ENCODE data around the gene DOHH.

DOHH gene

DNA sequence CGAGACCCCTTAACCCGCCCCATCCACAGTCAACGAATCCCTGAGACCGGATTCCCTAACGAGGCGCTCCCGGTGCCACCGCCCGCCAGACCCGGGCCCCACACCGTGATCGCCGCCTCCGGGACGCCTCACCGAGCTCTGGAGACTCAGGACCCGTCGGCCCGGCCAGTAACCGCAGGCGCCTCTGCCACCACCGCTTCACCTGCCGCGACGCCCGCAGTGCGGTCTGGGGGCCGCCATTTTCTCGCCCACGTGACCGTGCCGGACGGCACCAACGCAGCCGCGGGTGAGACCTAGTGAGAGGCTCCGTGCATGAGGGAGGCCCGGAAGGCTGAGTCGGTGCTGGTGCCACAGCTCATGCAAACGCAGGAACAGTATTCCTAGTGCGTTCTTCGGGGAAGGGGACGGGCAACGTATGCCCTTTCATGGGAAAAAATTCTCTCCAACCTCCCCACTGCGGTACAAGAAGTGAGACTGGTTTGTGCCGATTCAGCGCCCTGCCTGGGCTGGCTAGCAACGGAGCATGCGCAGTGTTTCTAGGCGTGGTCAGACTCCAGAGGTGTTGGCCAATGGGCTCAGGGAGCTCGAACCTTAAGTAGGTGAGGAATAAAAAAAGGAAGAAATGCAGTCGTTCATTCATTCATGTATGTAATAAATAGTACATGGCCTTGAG, at the start of gene DOHH:
TSS of gene DOHH (minus strand) at position 246 of the 673 bp plus-strand sequence. CDS start 3,860 bp downstream, outside the sequence.
- TF ChIP-seq, protein P1, sequence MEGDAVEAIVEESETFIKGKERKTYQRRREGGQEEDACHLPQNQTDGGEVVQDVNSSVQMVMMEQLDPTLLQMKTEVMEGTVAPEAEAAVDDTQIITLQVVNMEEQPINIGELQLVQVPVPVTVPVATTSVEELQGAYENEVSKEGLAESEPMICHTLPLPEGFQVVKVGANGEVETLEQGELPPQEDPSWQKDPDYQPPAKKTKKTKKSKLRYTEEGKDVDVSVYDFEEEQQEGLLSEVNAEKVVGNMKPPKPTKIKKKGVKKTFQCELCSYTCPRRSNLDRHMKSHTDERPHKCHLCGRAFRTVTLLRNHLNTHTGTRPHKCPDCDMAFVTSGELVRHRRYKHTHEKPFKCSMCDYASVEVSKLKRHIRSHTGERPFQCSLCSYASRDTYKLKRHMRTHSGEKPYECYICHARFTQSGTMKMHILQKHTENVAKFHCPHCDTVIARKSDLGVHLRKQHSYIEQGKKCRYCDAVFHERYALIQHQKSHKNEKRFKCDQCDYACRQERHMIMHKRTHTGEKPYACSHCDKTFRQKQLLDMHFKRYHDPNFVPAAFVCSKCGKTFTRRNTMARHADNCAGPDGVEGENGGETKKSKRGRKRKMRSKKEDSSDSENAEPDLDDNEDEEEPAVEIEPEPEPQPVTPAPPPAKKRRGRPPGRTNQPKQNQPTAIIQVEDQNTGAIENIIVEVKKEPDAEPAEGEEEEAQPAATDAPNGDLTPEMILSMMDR (conservative IDR thresholded peaks at IDR 0.05; ENCODE audit: low read depth, low read length), result no peak
- peak; percentile 98 for DNase-seq (ENCODE audit: low read depth)
- peak within 1 kb of the TSS; percentile 93 for H3K4me3 ChIP-seq (ENCODE audit: low read depth, low read length)

GRCh38 chr19:3549816-3550215, 49.3 kb upstream of the DOHH start:
- no peak overlapping the region for H3K4me3 ChIP-seq (ENCODE audit: low read depth, low read length)
- TF ChIP-seq, protein P1 (conservative IDR thresholded peaks at IDR 0.05; ENCODE audit: low read depth, low read length), result no peak
- DNase-seq (ENCODE audit: low read depth), result no peak

DNA sequence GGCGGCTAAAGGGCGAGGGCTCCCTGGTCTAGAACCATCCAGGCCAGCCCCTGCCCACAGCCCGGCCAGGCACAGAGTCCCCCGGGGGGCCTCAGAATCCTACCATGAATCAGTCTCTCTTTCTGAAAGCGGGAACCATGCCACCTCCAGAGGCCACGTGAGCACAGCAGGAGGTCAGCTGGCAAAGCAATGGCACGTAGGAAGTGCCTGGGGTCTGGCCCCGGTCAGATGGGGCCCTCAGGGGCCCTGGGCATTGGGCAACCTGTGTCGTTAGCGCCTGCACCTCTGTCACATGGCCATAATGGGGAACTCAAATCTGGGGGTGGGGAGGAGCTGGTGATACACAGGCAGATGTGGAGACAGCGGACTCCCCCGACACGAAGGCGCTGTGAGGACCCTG, 48.1 kb upstream of the DOHH start:
- TF ChIP-seq, protein P1 (conservative IDR thresholded peaks at IDR 0.05; ENCODE audit: low read depth, low read length), result no peak
- H3K4me3 ChIP-seq (ENCODE audit: low read depth, low read length), result no peak overlapping the region
- no peak for DNase-seq (ENCODE audit: low read depth)

GRCh38 chr19:3547767-3548282, 47.4 kb upstream of the DOHH start:
- no peak for DNase-seq (ENCODE audit: low read depth)
- TF ChIP-seq, protein P1 (conservative IDR thresholded peaks at IDR 0.05; ENCODE audit: low read depth, low read length), result no peak
- no peak overlapping the region for H3K4me3 ChIP-seq (ENCODE audit: low read depth, low read length)

DNA sequence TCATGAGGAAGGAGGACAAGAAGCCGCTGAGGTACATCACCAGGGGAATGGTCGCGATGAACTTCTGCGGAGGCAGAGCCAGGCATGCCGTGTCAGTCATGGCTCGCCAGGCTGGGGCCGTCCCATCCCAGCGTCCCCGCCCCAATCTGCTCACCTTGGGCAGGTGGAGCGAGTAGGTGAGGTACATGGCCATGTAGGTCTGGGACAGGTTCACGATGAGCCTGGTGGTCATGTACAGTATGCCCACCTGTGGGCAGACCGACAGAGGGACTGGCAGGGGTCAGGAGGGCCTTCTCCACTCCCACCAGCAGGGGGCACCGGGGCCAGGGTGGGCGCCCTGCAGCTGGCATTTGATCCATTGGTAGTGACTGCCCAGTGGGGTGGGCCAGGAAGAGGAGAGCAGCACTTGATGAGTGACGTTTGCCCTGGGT, 46.8 kb upstream of the DOHH start:
- DNase-seq (ENCODE audit: low read depth), result no peak
- TF ChIP-seq, protein P1 (conservative IDR thresholded peaks at IDR 0.05; ENCODE audit: low read depth, low read length), result peak; percentile 66
- no peak overlapping the region for H3K4me3 ChIP-seq (ENCODE audit: low read depth, low read length)

GRCh38 chr19:3546119-3546518, 45.6 kb upstream of the DOHH start:
- TF ChIP-seq, protein P1 (conservative IDR thresholded peaks at IDR 0.05; ENCODE audit: low read depth, low read length), result no peak
- no peak overlapping the region for H3K4me3 ChIP-seq (ENCODE audit: low read depth, low read length)
- no peak for DNase-seq (ENCODE audit: low read depth)

- no peak overlapping the region for H3K4me3 ChIP-seq (ENCODE audit: low read depth, low read length)
- TF ChIP-seq, protein P1 (conservative IDR thresholded peaks at IDR 0.05; ENCODE audit: low read depth, low read length), result no peak
- no peak for DNase-seq (ENCODE audit: low read depth)
These were observed 45.2 kb upstream of the DOHH start for GRCh38 chr19:3545669-3546034.
